Astrocyte (in vitro differentiated cells and primary cell): ENCODE results near the gene RPL13. TPM values are rescaled to one million over a fixed set of nuclear protein-coding genes. Genes with fewer than 3 reads are reported as not detected.
A peak's percentile ranks its signal among the peaks of the same experiment; 100 is the strongest.

ENCODE experiments used
- DNase-seq: peaks from one replicate; pipeline ENCODE4 v3.0.0-alpha.2; 2010; ENCODE audit warnings: low read depth
- FAIRE-seq: peaks from 2 replicates; lab custom pipeline; 2011; peaks lifted over from hg19 to GRCh38; lab: Jason Lieb, UNC
- H2AFZ ChIP-seq: 2 replicates; pipeline ENCODE4 v1.6.0; 2012; ENCODE audit warnings: low read depth, low read length, inconsistent platforms
- H3K27ac ChIP-seq: 2 replicates; pipeline ENCODE4 v1.5.1; 2011; ENCODE audit warnings: low read depth, low read length, inconsistent platforms
- H3K27me3 ChIP-seq: 2 replicates; pipeline ENCODE4 v1.6.0; 2011; ENCODE audit warnings: low read length, inconsistent platforms; ENCODE audit not compliant: insufficient read depth
- H3K36me3 ChIP-seq: 2 replicates; pipeline ENCODE4 v1.5.1; 2011; ENCODE audit warnings: low read length, inconsistent platforms; ENCODE audit not compliant: insufficient read depth
- H3K4me1 ChIP-seq: 2 replicates; pipeline ENCODE4 v1.5.1; 2011; ENCODE audit warnings: low read length, inconsistent platforms; ENCODE audit not compliant: insufficient read depth
- H3K4me2 ChIP-seq: 2 replicates; pipeline ENCODE4 v1.6.0; 2012; ENCODE audit warnings: low read length, inconsistent platforms
- H3K4me3 ChIP-seq: 2 replicates; pipeline ENCODE4 v1.5.1; 2011; ENCODE audit warnings: low read depth, mild to moderate bottlenecking, low read length, inconsistent platforms; ENCODE audit not compliant: insufficient read depth
- H3K79me2 ChIP-seq: 2 replicates; pipeline ENCODE4 v1.6.0; 2012; ENCODE audit warnings: mild to moderate bottlenecking, low read length, inconsistent platforms; ENCODE audit not compliant: insufficient read depth
- H3K9ac ChIP-seq: 2 replicates; pipeline ENCODE4 v1.6.0; 2012; ENCODE audit warnings: mild to moderate bottlenecking, low read length, inconsistent platforms
- H3K9me3 ChIP-seq: 2 replicates; pipeline ENCODE4 v1.5.1; 2012; ENCODE audit warnings: low read depth, mild to moderate bottlenecking, low read length, inconsistent platforms; ENCODE audit not compliant: insufficient read depth
- H4K20me1 ChIP-seq: 2 replicates; pipeline ENCODE4 v1.6.0; 2012; ENCODE audit warnings: low read length, inconsistent platforms; ENCODE audit not compliant: insufficient read depth
- H3K27ac Mint-ChIP-seq: one replicate; pipeline ENCODE4 v1.8.0; 2021; ENCODE audit warnings: mild to moderate bottlenecking, mixed read lengths; ENCODE audit not compliant: unreplicated experiment
- H3K27me3 Mint-ChIP-seq: one replicate; pipeline ENCODE4 v1.8.0; 2021; ENCODE audit warnings: low read depth, mixed read lengths; ENCODE audit not compliant: unreplicated experiment
- H3K36me3 Mint-ChIP-seq: one replicate; pipeline ENCODE4 v1.8.0; 2021; ENCODE audit warnings: low read depth, mixed read lengths; ENCODE audit not compliant: unreplicated experiment
- H3K4me1 Mint-ChIP-seq: one replicate; pipeline ENCODE4 v1.8.0; 2021; ENCODE audit warnings: low read depth, mixed read lengths; ENCODE audit not compliant: unreplicated experiment
- H3K4me3 Mint-ChIP-seq: one replicate; pipeline ENCODE4 v1.8.0; 2021; ENCODE audit warnings: mild to moderate bottlenecking, moderate library complexity, mixed read lengths; ENCODE audit not compliant: unreplicated experiment
- H3K9me3 Mint-ChIP-seq: one replicate; pipeline ENCODE4 v1.8.0; 2021; ENCODE audit warnings: mild to moderate bottlenecking, mixed read lengths; ENCODE audit not compliant: unreplicated experiment
- EZH2 ChIP-seq: IDR thresholded peaks from 2 replicates; pipeline ENCODE4 v1.6.1; 2012; ENCODE audit warnings: mild to moderate bottlenecking, low read length, inconsistent platforms; ENCODE audit not compliant: insufficient read depth
- total RNA-seq: library from RNA; stranded (reverse); gene quantifications from 2 replicates; pipeline ENCODE4 v1.2.1, GENCODE V29; 2021
- TF ChIP-seq, protein P1 (sequence below): IDR thresholded peaks from 2 replicates; pipeline ENCODE4 v1.5.1; 2011; ENCODE audit warnings: low read depth, mild to moderate bottlenecking, inconsistent platforms, low read length, moderate library complexity; ENCODE audit not compliant: insufficient read depth

RPL13 gene
- total RNA-seq, 1 donor from 2014 or later: 1,239 TPM

GRCh38 chr16:89553733-89554132 is 6.7 kb upstream of the RPL13 start:
- Histone ChIP-seq H3K27ac (no peak overlapping the region), H3K9me3 (no peaks in the 10 kb centered on the region), H3K79me2 (no peaks in the 10 kb centered on the region), H3K4me3 (no peak overlapping the region), H2AFZ (no peak overlapping the region), H3K4me2 (no peak overlapping the region), H3K36me3 (peaks cover 20% of the 10 kb centered on the region), H3K27me3 (no peaks in the 10 kb centered on the region), H3K4me1 (peaks cover 12% of the 10 kb centered on the region), H4K20me1 (peaks cover 8% of the 10 kb centered on the region), H3K9ac (no peak overlapping the region)
- H3K4me3 Mint-ChIP-seq: no peak overlapping the region
- no peak overlapping the region for H3K27ac Mint-ChIP-seq
- DNase-seq (no peak), FAIRE-seq (no peak)
- peaks cover 37% of the 10 kb centered on the region for H3K36me3 Mint-ChIP-seq
- peaks cover 3% of the 10 kb centered on the region for H3K4me1 Mint-ChIP-seq
- TF ChIP-seq, protein P1, sequence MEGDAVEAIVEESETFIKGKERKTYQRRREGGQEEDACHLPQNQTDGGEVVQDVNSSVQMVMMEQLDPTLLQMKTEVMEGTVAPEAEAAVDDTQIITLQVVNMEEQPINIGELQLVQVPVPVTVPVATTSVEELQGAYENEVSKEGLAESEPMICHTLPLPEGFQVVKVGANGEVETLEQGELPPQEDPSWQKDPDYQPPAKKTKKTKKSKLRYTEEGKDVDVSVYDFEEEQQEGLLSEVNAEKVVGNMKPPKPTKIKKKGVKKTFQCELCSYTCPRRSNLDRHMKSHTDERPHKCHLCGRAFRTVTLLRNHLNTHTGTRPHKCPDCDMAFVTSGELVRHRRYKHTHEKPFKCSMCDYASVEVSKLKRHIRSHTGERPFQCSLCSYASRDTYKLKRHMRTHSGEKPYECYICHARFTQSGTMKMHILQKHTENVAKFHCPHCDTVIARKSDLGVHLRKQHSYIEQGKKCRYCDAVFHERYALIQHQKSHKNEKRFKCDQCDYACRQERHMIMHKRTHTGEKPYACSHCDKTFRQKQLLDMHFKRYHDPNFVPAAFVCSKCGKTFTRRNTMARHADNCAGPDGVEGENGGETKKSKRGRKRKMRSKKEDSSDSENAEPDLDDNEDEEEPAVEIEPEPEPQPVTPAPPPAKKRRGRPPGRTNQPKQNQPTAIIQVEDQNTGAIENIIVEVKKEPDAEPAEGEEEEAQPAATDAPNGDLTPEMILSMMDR: no peak
- no peak for TF ChIP-seq EZH2
- H3K27me3 Mint-ChIP-seq: no peaks in the 10 kb centered on the region
- H3K9me3 Mint-ChIP-seq: no peaks in the 10 kb centered on the region

- Mint-ChIP-seq H3K27ac (peak overlapping the region; percentile 75), H3K27me3 (no peaks in the 10 kb centered on the region), H3K9me3 (no peaks in the 10 kb centered on the region), H3K4me3 (no peak overlapping the region), H3K4me1 (peaks cover 3% of the 10 kb centered on the region), H3K36me3 (peaks cover 37% of the 10 kb centered on the region)
- no peak for TF ChIP-seq EZH2
- TF ChIP-seq, protein P1: no peak
- Histone ChIP-seq H3K4me1 (peaks cover 12% of the 10 kb centered on the region), H3K4me3 (no peak overlapping the region), H4K20me1 (peaks cover 5% of the 10 kb centered on the region), H3K4me2 (no peak overlapping the region), H2AFZ (no peak overlapping the region), H3K27ac (no peak overlapping the region), H3K9me3 (no peaks in the 10 kb centered on the region), H3K9ac (no peak overlapping the region), H3K27me3 (no peaks in the 10 kb centered on the region), H3K36me3 (peaks cover 14% of the 10 kb centered on the region), H3K79me2 (no peaks in the 10 kb centered on the region)
- no peak for FAIRE-seq
- no peak for DNase-seq
Observed at GRCh38 chr16:89554343-89554742, 6.1 kb upstream of the RPL13 start.

DNA sequence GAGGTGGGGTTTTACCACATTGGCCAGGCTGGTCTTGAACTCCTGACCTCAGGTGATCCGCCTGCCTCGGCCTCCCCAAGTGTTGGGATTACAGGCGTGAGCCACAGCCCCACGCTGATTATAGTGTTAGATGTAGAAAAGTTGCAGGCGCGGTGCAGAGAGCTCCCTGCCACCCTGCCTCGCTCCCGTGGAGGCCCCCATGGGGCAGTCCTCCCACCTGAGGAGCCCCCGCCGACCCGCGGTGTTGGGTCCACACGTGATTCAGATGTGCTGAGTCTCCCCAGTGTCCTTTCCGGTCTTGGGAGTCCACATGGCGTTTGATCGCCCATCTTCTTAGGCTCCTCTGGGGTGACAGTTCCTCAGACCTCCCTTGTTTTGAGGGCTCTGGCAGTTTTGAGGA is 5.2 kb upstream of the RPL13 start:
- Mint-ChIP-seq H3K4me3 (no peak overlapping the region), H3K4me1 (peaks cover 8% of the 10 kb centered on the region), H3K27ac (no peak overlapping the region), H3K36me3 (peaks cover 37% of the 10 kb centered on the region), H3K9me3 (no peaks in the 10 kb centered on the region), H3K27me3 (no peaks in the 10 kb centered on the region)
- Histone ChIP-seq H2AFZ (no peak overlapping the region), H3K9me3 (no peaks in the 10 kb centered on the region), H4K20me1 (peaks cover 5% of the 10 kb centered on the region), H3K4me1 (peaks cover 20% of the 10 kb centered on the region), H3K4me2 (no peak overlapping the region), H3K9ac (no peak overlapping the region), H3K36me3 (peaks cover 11% of the 10 kb centered on the region), H3K79me2 (no peaks in the 10 kb centered on the region), H3K27me3 (no peaks in the 10 kb centered on the region), H3K4me3 (no peak overlapping the region), H3K27ac (no peak overlapping the region)
- TF ChIP-seq, protein P1: no peak
- no peak for TF ChIP-seq EZH2
- FAIRE-seq (no peak), DNase-seq (no peak)
